HepG2 (cell line): ENCODE data around the gene PRPF18. TPM values are rescaled to one million over a fixed set of nuclear protein-coding genes. Genes with fewer than 3 reads are reported as not detected.
A peak's percentile ranks its signal among the peaks of the same experiment; 100 is the strongest.

Source experiments
- ATAC-seq: fragments of 200-7000 bp; cut with Tn5 transposase; 3 replicates; pipeline ENCODE4 v1.9.1; 2020; ENCODE audit warnings: mild to moderate bottlenecking, moderate library complexity
- BruUV-seq: library from RNA; stranded (reverse); fragments of 400-500 nt; replicated peaks from 2 replicates; lab custom pipeline; 2021; lab: Mats Ljungman, UMichigan
- CTCF ChIA-PET: fragments of 300-600 bp; formaldehyde crosslinking; extraction: SDS; loops from one replicate; lab custom pipeline; 2021; ENCODE audit warnings: low total read pairs, inconsistent platforms, low intra/inter-chr PET ratio; lab: Yijun Ruan, JAX
- POLR2A ChIA-PET: fragments of 350-600 bp; sonication (Branson Sonifier 250); formaldehyde crosslinking; loops from one replicate; lab custom pipeline; 2020; ENCODE audit warnings: antibody characterized with exemption, inconsistent platforms; lab: Yijun Ruan, JAX
- DNase-seq: peaks from one replicate; pipeline ENCODE4 v3.0.0-alpha.2; 2015; ENCODE audit warnings: low spot score
- FAIRE-seq: peaks from 3 replicates; lab custom pipeline; 2011; peaks lifted over from hg19 to GRCh38; lab: Jason Lieb, UNC
- H2AFZ ChIP-seq: one replicate; pipeline ENCODE4 v1.6.1; 2011; ENCODE audit warnings: low read length, inconsistent platforms
- H3K27ac ChIP-seq: fragments of 300-600 bp; 3 replicates; pipeline ENCODE4 v1.8.0; 2011; ENCODE audit warnings: mixed run types, mild to moderate bottlenecking, mixed read lengths, low read length, inconsistent platforms; ENCODE audit not compliant: insufficient read depth; ENCODE audit errors: extremely low read length
- H3K27me3 ChIP-seq, 2 experiments: fragments of 200-600 bp in 1 of 2; 2 replicates in 1 of 2; 3 replicates in 1 of 2; pipeline versions ENCODE4 v1.6.0 to v1.8.0; 2011; ENCODE audit warnings: low read length in 2 of 2, mild to moderate bottlenecking in 2 of 2, moderate library complexity in 2 of 2, inconsistent platforms in 1 of 2; ENCODE audit not compliant: insufficient read depth in 2 of 2, control insufficient read depth in 1 of 2
- H3K36me3 ChIP-seq, 2 experiments: fragments of 200-600 bp in 1 of 2; replicated peaks in 1 of 2; 2 replicates in 1 of 2; 3 replicates in 1 of 2; pipeline versions ENCODE4 v1.5.1 to v1.8.0; 2011; ENCODE audit warnings: low read length in 2 of 2, inconsistent platforms in 1 of 2; ENCODE audit not compliant: insufficient read depth in 2 of 2, control insufficient read depth in 1 of 2
- H3K4me1 ChIP-seq: 2 replicates; pipeline ENCODE4 v1.5.1; 2012; ENCODE audit warnings: low read length, inconsistent platforms; ENCODE audit not compliant: insufficient read depth
- H3K4me2 ChIP-seq: 2 replicates; pipeline ENCODE4 v1.6.0; 2011; ENCODE audit warnings: low read depth, low read length, inconsistent platforms
- H3K4me3 ChIP-seq, 3 experiments: fragments of 200-600 bp in 1 of 3; sonication (generic), shearing (Covaris generic) in 1 of 3; replicated peaks in 1 of 3; 2 replicates each; pipeline ENCODE4 v1.5.1; 2011 to 2016; ENCODE audit warnings: low read length in 3 of 3, inconsistent platforms in 2 of 3, low read depth in 2 of 3, mild to moderate bottlenecking in 2 of 3, control low read depth in 1 of 3, mixed read lengths in 1 of 3; ENCODE audit not compliant: insufficient read depth in 1 of 3
- H3K79me2 ChIP-seq: one replicate; pipeline ENCODE4 v1.6.1; 2011; ENCODE audit warnings: low read length, inconsistent platforms; ENCODE audit not compliant: insufficient read depth
- H3K9ac ChIP-seq: 2 replicates; pipeline ENCODE4 v1.6.0; 2011; ENCODE audit warnings: mild to moderate bottlenecking, low read depth, low read length, inconsistent platforms; ENCODE audit not compliant: insufficient read depth
- H3K9me3 ChIP-seq: 2 replicates; pipeline ENCODE4 v1.5.1; 2012; ENCODE audit warnings: mild to moderate bottlenecking, low read length
- H4K20me1 ChIP-seq: 2 replicates; pipeline ENCODE4 v1.6.0; 2011; ENCODE audit warnings: inconsistent platforms, mild to moderate bottlenecking, low read length, moderate library complexity; ENCODE audit not compliant: insufficient read depth
- ATF2 ChIP-seq: sonication (generic); formaldehyde crosslinking; IDR thresholded peaks from 2 replicates; pipeline ENCODE4 v1.4.0; 2020; ENCODE audit warnings: missing genetic modification reagents
- ATF4 ChIP-seq, 2 experiments: fragments of 450-650 bp in 1 of 2; sonication (generic) in 1 of 2; formaldehyde crosslinking; IDR thresholded peaks; 2 replicates each; pipeline versions ENCODE4 v1.5.0 to v1.8.0; 2020 to 2022; ENCODE audit warnings: mild to moderate bottlenecking in 1 of 2, missing genetic modification reagents in 1 of 2
- MAFF ChIP-seq: IDR thresholded peaks from 2 replicates; pipeline ENCODE4 v1.6.1; 2011; ENCODE audit warnings: low read depth, low read length, improper control_type of control experiment
- MAFK ChIP-seq, 2 experiments: IDR thresholded peaks in 1 of 2; conservative IDR thresholded peaks in 1 of 2; 2 replicates each; pipeline ENCODE4 v1.6.1; 2011; ENCODE audit warnings: improper control_type of control experiment in 2 of 2, low read length in 2 of 2
- MXD1 ChIP-seq: sonication (generic); formaldehyde crosslinking; IDR thresholded peaks from 2 replicates; pipeline ENCODE4 v1.4.0; 2020; ENCODE audit warnings: mild to moderate bottlenecking, missing genetic modification reagents
- PHF21A ChIP-seq: sonication (generic); formaldehyde crosslinking; IDR thresholded peaks from 2 replicates; pipeline ENCODE4 v1.5.0; 2020; ENCODE audit warnings: mild to moderate bottlenecking, missing genetic modification reagents
- ZNF142 ChIP-seq: sonication (generic); formaldehyde crosslinking; IDR thresholded peaks from 2 replicates; pipeline ENCODE4 v1.4.0; 2020; ENCODE audit warnings: missing genetic modification reagents
- ZNF773 ChIP-seq: sonication (generic); formaldehyde crosslinking; IDR thresholded peaks from 2 replicates; pipeline ENCODE4 v1.4.0; 2020; ENCODE audit warnings: missing genetic modification reagents, borderline replicate concordance
- WGBS: methylation state at CpG from one replicate; pipeline ENCODE4 v1.1.6; 2017; ENCODE audit warnings: low lambda C conversion rate; 5-methylcytosine and 5-hydroxymethylcytosine counted together
- in situ Hi-C: cut with HindIII; loops from 2 replicates; pipeline ENCODE4 v1.10.0; 2017; ENCODE audit warnings: low pct_unique_long_range_greater_than_20kb; ENCODE audit not compliant: extremely low pct_ligation_motif_present
- intact Hi-C: fragments of 100-400 bp; cut with micrococcal nuclease; formaldehyde crosslinking; loops from one replicate; pipeline ENCODE4 v1.10.0; 2022; ENCODE audit not compliant: unreplicated experiment
- polyA plus RNA-seq, 8 experiments: library from polyadenylated mRNA; depleted of rRNA in 3 of 8; stranded (reverse) in 7 of 8; unstranded in 1 of 8; fragments of >200 nt; fragmentation: Illumina TruSeq in 4 of 8; extraction: Trizol in 4 of 8; gene quantifications; 2 replicates each; pipeline versions ENCODE4 v1.2.1 to v1.2.3, GENCODE V29; 2011 to 2016; ENCODE audit warnings: low read depth in 4 of 8, missing spikeins in 1 of 8, mixed read lengths in 1 of 8; ENCODE audit not compliant: insufficient read depth in 1 of 8
- total RNA-seq, 5 experiments: library from RNA; depleted of rRNA; stranded (reverse); fragments of >200 nt; fragmentation: Illumina TruSeq; extraction: Trizol; gene quantifications; 2 replicates each; pipeline ENCODE4 v1.2.3, GENCODE V29; 2016; ENCODE audit warnings: low read depth in 1 of 5

PRPF18 gene
- total and polyA plus RNA-seq, 2 of the 13 experiments (the other 11 are each of a cell fraction or from before 2014, with no cell fraction given), result 6.1 to 17.2 TPM

- no peak for DNase-seq
- Histone ChIP-seq H4K20me1 (no peaks in the 10 kb centered on the region), H3K36me3 (peaks cover 5 to 16% of the 10 kb centered on the region in 2 experiments; a peak in 2 of 5 replicates), H3K9ac (no peak overlapping the region), H3K27me3 (no peaks in the 10 kb centered on the region)
- ChIA-PET POLR2A (no interaction called here), CTCF (no interaction called here)
- in situ Hi-C loops, result no loop called here
- 85% methylated on average over 2 of the region's 2 CpGs for WGBS
- TF ChIP-seq ZNF773 (CRISPR knock-in tag) (no peak), MXD1 (CRISPR knock-in tag) (no peak), PHF21A (CRISPR knock-in tag) (no peak), MAFF (peak; percentile 94), MAFK (conservative IDR thresholded peaks at IDR 0.05 in 1 of 2, IDR thresholded peaks at IDR 0.05 in 1 of 2; ENCODE audit: low read length in 2 of 2) (peak; percentile 91 to 97), ZNF142 (CRISPR knock-in tag) (no peak), ATF2 (CRISPR knock-in tag) (no peak), ATF4 (CRISPR knock-in tag; IDR thresholded peaks at IDR 0.05) (no peak)
- TF ChIP-seq, all 625 proteins: peak for 2
- no peaks in the 10 kb centered on the region for H3K79me2 ChIP-seq
- BruUV-seq, result no TSS peak
- H3K4me3 ChIP-seq, result no peak overlapping the region
- H3K9me3 ChIP-seq, result no peaks in the 10 kb centered on the region
- no peak overlapping the region for H2AFZ ChIP-seq
- H3K27ac ChIP-seq, result no peak overlapping the region
- ATAC-seq (no peak), FAIRE-seq (no peak)
- H3K4me1 ChIP-seq, result no peaks in the 10 kb centered on the region
- no peak overlapping the region for H3K4me2 ChIP-seq
- intact Hi-C loops, result no loop called here
These were observed 17.7 kb downstream of the PRPF18 start for GRCh38 chr10:13604357-13605040.
